ACC112 (cell line): ENCODE results near the gene LTB4R2.

Experiments
- H2AFZ ChIP-seq: fragments of 200-600 bp; sonication (generic); one replicate; pipeline ENCODE4 v1.6.0; 2017; ENCODE audit warnings: antibody characterized with exemption, low read length; ENCODE audit not compliant: unreplicated experiment
- H3K27ac ChIP-seq: fragments of 200-600 bp; sonication (generic); 2 replicates; pipeline ENCODE4 v1.5.1; 2014; ENCODE audit warnings: low read depth, mild to moderate bottlenecking, antibody characterized with exemption, low read length, moderate library complexity
- H3K27me3 ChIP-seq: fragments of 200-600 bp; sonication (generic); 2 replicates; pipeline ENCODE4 v1.6.1; 2014; ENCODE audit warnings: mild to moderate bottlenecking, antibody characterized with exemption, low read length, moderate library complexity, mixed read lengths; ENCODE audit not compliant: insufficient read depth
- H3K36me3 ChIP-seq: fragments of 200-600 bp; sonication (generic); 2 replicates; pipeline ENCODE4 v1.6.1; 2016; ENCODE audit warnings: mild to moderate bottlenecking, antibody characterized with exemption, low read length, moderate library complexity, mixed read lengths; ENCODE audit not compliant: insufficient read depth
- H3K4me1 ChIP-seq: fragments of 200-600 bp; sonication (generic); one replicate; pipeline ENCODE4 v1.6.1; 2016; ENCODE audit warnings: low read length, mixed read lengths; ENCODE audit not compliant: insufficient read depth, unreplicated experiment, control insufficient read depth
- H3K4me3 ChIP-seq: fragments of 200-600 bp; sonication (generic); 2 replicates; pipeline ENCODE4 v1.5.1; 2014; ENCODE audit warnings: mild to moderate bottlenecking, low read depth, low read length
- H3K79me2 ChIP-seq: fragments of 200-600 bp; sonication (generic); one replicate; pipeline ENCODE4 v1.6.0; 2016; ENCODE audit warnings: low read length; ENCODE audit not compliant: control insufficient read depth, unreplicated experiment, insufficient read depth

The LTB4R2 gene

GRCh38 chr14:24304019-24304387 lies 5.9 kb upstream of the LTB4R2 start:
- no peaks in the 10 kb centered on the region for H3K27me3 ChIP-seq
- peaks cover 12% of the 10 kb centered on the region for H3K4me1 ChIP-seq
- peaks cover 20% of the 10 kb centered on the region for H3K79me2 ChIP-seq
- H3K27ac ChIP-seq: no peak overlapping the region
- H3K36me3 ChIP-seq: peaks cover 17% of the 10 kb centered on the region
- no peak overlapping the region for H3K4me3 ChIP-seq
- H2AFZ ChIP-seq: no peak overlapping the region

DNA sequence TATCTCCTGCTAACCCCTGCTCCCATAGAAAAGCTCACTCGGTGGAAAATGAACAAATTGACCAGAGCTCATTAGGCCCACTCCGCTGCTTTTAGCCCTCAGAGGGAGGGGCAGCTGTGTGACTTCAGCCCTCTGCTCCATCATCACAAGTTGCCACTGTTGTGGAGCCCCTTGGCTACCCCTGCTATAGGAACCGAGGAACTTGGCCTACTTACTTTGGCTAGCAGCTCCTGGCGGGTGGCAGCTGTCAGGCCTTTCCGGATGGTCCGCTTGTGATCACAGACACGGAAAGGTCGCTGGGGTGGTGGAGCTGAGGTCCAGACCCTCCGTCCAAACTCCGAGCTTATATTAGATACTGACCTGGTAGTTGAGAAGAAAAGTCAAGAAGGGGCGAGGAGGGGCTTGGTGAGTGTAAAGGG lies 2.8 kb upstream of the LTB4R2 start:
- Histone ChIP-seq H3K79me2 (no peaks in the 10 kb centered on the region), H3K36me3 (peaks cover 12% of the 10 kb centered on the region), H3K4me3 (no peak overlapping the region), H3K27me3 (no peaks in the 10 kb centered on the region), H2AFZ (no peak overlapping the region), H3K4me1 (peaks cover 27% of the 10 kb centered on the region), H3K27ac (no peak overlapping the region)

DNA sequence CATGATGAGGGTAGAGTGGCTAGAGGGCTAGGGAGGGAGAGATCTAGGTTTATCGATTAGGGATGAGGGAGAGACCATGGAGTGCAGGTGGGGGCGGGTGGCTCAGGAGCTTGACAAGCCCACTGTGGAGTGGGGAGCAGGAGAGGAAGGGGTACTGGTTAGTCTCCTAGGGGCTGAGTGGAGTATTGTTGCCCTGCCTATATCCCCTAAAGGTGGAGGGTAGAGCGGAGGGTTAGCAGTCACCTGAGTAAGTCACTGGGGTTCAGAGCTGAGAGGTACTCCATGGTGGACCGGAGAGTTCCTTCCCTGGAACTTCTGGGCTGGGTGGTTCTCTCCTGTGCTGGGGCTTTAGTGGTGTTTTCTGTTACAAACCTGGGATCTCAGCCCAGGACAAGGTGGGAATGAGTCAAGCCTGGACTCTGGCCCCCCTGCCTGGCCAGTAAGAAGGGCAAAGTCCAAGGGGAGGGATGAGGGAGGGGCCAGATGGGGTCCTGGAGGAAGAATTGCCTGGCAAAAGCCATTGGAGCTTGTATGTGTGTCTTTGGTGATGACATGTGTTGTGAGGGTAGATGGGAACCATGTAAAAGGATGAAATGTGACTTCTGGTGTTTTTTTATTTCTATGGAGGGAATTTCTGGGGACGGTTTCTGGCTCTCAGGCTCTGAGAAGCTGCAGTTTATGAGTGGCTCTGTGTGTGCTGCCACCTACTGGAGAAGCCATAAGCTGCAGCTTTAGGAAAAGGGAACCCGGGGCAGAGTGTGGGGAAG lies 2.2 kb upstream of the LTB4R2 start, which contains the start of gene CIDEB:
Gene CIDEB, minus strand, starts transcription at position 403 of the 767 bp plus-strand sequence. Its CDS starts 119 bp downstream, at position 284.
- H2AFZ ChIP-seq: no peak within 1 kb of the TSS
- H3K79me2 ChIP-seq: no peaks in the 10 kb centered on the region
- no peaks in the 10 kb centered on the region for H3K27me3 ChIP-seq
- no peak within 1 kb of the TSS for H3K4me3 ChIP-seq
- H3K36me3 ChIP-seq: peaks cover 11% of the 10 kb centered on the region
- H3K27ac ChIP-seq: no peak within 1 kb of the TSS
- peaks cover 29% of the 10 kb centered on the region for H3K4me1 ChIP-seq

- Histone ChIP-seq H2AFZ (no peak overlapping the region), H3K36me3 (peaks cover 11% of the 10 kb centered on the region), H3K27ac (no peak overlapping the region), H3K27me3 (no peaks in the 10 kb centered on the region), H3K4me1 (peaks cover 29% of the 10 kb centered on the region), H3K79me2 (no peaks in the 10 kb centered on the region), H3K4me3 (no peak overlapping the region)
These were observed 1.4 kb upstream of the LTB4R2 start for GRCh38 chr14:24308342-24309124.

- Histone ChIP-seq H3K79me2 (no peaks in the 10 kb centered on the region), H3K36me3 (peaks cover 7% of the 10 kb centered on the region), H3K27ac (no peak overlapping the region), H2AFZ (no peak overlapping the region), H3K27me3 (no peaks in the 10 kb centered on the region), H3K4me1 (peaks cover 29% of the 10 kb centered on the region), H3K4me3 (peak overlapping the region; percentile 70)
These were observed 315 bp downstream of the LTB4R2 start for GRCh38 chr14:24310265-24310645.

GRCh38 chr14:24310646-24311604 lies 985 bp downstream of the LTB4R2 start, which contains the start of gene LTB4R:
Gene LTB4R, plus strand, starts transcription at chr14:24311502. Its CDS starts 4,150 bp downstream, at chr14:24315652.
- peaks cover 29% of the 10 kb centered on the region for H3K4me1 ChIP-seq
- peak within 1 kb of the TSS; percentile 33; the same call in 1 of the 2 replicates for H3K27ac ChIP-seq

GRCh38 chr14:24311837-24312615 lies 2.1 kb downstream of the LTB4R2 start:
- no peaks in the 10 kb centered on the region for H3K79me2 ChIP-seq
- no peaks in the 10 kb centered on the region for H3K27me3 ChIP-seq
- no peak overlapping the region for H2AFZ ChIP-seq
- peaks cover 34% of the 10 kb centered on the region for H3K4me1 ChIP-seq
- no peaks in the 10 kb centered on the region; the same call in 1 of the 2 replicates for H3K36me3 ChIP-seq
- peak overlapping the region; percentile 33; the same call in 1 of the 2 replicates for H3K27ac ChIP-seq
- peak overlapping the region; percentile 70 for H3K4me3 ChIP-seq

More at GRCh38 chr14:24310646-24311604, 985 bp downstream of the LTB4R2 start, which contains the start of gene LTB4R:
- Histone ChIP-seq H3K79me2 (no peaks in the 10 kb centered on the region), H3K27me3 (no peaks in the 10 kb centered on the region), H3K4me3 (peak within 1 kb of the TSS; percentile 70), H2AFZ (peak within 1 kb of the TSS; percentile 49), H3K36me3 (peaks cover 3% of the 10 kb centered on the region)

DNA sequence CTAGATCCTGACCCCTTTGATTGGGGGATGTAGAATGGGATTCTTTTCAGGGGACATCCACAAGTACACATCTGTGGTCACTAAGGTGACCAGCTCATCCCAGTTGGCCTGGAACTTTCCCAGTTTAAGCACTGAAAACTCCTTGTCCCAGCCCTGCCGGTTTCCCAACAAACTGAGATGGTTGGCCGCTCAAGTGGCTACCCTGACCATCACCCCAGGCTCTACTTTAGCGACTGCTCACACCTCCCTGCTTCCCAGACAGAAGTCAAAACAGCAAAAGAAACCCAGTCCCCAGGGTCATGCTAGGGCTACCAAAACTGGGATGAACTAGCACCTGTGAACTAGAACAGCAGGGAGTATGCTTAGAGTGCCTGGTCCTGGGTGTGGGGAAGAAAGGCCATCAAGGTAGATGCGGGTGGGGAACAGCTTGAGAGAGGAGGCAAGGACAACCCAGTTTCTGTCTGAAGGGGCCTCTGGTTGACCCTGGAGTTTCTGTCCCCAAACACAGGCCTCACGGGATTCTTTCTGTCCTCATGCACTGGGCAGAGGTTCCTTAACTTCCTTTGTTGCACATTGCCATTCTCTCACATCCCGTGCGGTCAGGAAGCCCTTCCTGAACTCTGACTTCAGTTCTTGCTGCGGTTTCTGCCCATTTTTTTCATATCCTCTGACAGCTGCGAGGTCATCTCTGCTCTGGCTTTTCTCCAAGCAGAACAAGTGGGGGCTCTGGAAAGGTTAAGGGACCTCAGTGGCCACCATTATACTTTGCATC lies 3.0 kb downstream of the LTB4R2 start:
- H2AFZ ChIP-seq: no peak overlapping the region
- H3K79me2 ChIP-seq: no peaks in the 10 kb centered on the region
- H3K27me3 ChIP-seq: no peaks in the 10 kb centered on the region
- peaks cover 38% of the 10 kb centered on the region for H3K4me1 ChIP-seq
- H3K4me3 ChIP-seq: no peak overlapping the region
- no peaks in the 10 kb centered on the region for H3K36me3 ChIP-seq
- H3K27ac ChIP-seq: no peak overlapping the region

DNA sequence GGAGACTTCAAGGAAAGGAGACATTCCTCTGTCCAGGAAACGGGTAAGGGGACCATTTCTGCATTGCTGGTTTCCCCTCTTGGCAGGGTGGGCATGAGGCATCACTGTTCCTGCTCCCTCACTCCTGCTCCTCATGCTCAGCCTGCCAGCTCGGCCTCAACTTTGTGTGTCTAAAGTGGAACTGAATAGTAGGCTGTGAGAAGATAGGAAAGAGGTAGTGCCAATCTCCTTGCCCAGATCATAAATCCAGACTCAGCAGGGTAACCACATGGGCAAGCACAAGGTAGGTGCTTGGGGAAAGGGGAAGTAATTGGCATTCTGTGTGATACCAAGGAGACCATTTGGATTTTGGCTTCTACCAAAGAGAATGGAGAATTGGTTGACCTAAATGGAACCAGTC lies 4.0 kb downstream of the LTB4R2 start:
- no peak overlapping the region for H3K27ac ChIP-seq
- H3K79me2 ChIP-seq: no peaks in the 10 kb centered on the region
- no peak overlapping the region for H3K4me3 ChIP-seq
- no peak overlapping the region for H2AFZ ChIP-seq
- H3K36me3 ChIP-seq: no peaks in the 10 kb centered on the region
- H3K27me3 ChIP-seq: no peaks in the 10 kb centered on the region
- peaks cover 38% of the 10 kb centered on the region for H3K4me1 ChIP-seq
